Measurements from ENCODE around the gene FAM216B. TPM values are rescaled to one million over a fixed set of nuclear protein-coding genes. Genes with fewer than 3 reads are reported as not detected.

Gene FAM216B
- total and polyA plus RNA-seq, 10 of the 15 experiments (the other 5 are each of a cell fraction or from before 2014, with no cell fraction given) = not detected

DNA sequence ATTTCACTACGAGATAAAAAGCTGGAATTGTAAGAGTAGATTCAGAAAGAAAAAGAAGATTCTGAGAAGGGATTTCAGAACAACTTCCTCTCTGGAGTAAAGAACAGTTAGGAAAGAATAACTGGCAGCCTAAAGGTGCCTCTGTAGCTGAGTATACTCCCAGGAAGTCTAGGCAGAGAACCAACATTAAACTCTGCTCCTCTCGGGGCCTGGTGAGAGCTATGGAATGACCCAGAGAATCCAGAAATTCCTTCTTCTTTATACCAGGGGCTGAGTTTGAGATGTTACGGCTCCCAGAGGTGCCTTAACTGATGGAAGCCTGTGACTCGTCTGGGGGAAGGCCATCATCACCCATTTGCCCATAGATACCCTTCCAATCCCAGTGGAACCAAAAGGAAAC, 39.1 kb downstream of the FAM216B start:
- no TSS peak for BruUV-seq (replicated peaks)
- CTCF ChIA-PET = no interaction called here

More for the DNA sequence above, 39.1 kb downstream of the FAM216B start:
- Histone ChIP-seq H4K20me1 (ENCODE audit: control insufficient read depth, insufficient read depth) (no peaks in the 10 kb centered on the region), H3K36me3 (ENCODE audit: control insufficient read depth in 2 of 2, insufficient read depth in 2 of 2, low read length in 1 of 2) (no peaks in the 10 kb centered on the region), H3K4me2 (ENCODE audit: control insufficient read depth, insufficient read depth) (no peak overlapping the region), H3K79me2 (ENCODE audit: control insufficient read depth, insufficient read depth, low read length) (no peaks in the 10 kb centered on the region), H3K27me3 (replicated peaks in 1 of 2; ENCODE audit: control insufficient read depth in 2 of 2, insufficient read depth in 2 of 2, low read length in 1 of 2) (no peaks in the 10 kb centered on the region), H3K9me3 (replicated peaks; ENCODE audit: control insufficient read depth, insufficient read depth, low read length) (no peaks in the 10 kb centered on the region; the same call in 2 of the 3 replicates), H3K9ac (ENCODE audit: control insufficient read depth, insufficient read depth, low read length) (no peak overlapping the region), H3K4me3 (no peak overlapping the region), H3K27ac (ENCODE audit: control insufficient read depth, insufficient read depth) (no peak overlapping the region), H3K4me1 (ENCODE audit: control insufficient read depth, insufficient read depth, low read length) (no peaks in the 10 kb centered on the region), H2AFZ (ENCODE audit: control insufficient read depth, low read depth, low read length) (no peak overlapping the region)
- ChIA-PET POLR2A (no interaction called here), SMC1A (ENCODE audit: uncharacterized antibody, unreplicated experiment) (interaction anchor here (0.6 to 1.1 kb wide), 3 partner anchors 12 to 229 kb away, joined by 3 read pairs; no protein-coding TSS in a partner anchor), RAD21 (ENCODE audit: unreplicated experiment) (no interaction called here)
- in situ Hi-C loops (cut with MboI) (no loop called here), intact Hi-C loops (cut with micrococcal nuclease; ENCODE audit: unreplicated experiment) (no loop called here)
- 31% methylated on average over 4 of the region's 4 CpGs for WGBS (ENCODE audit: insufficient coverage, insufficient replicate concordance, low lambda C conversion rate, missing lambda C conversion rate)
- ATAC-seq (no peak), DNase-seq (ENCODE audit: low read depth, low spot score) (no peak), FAIRE-seq (no peak)
- TF ChIP-seq WRNIP1 (IDR thresholded peaks at IDR 0.05; ENCODE audit: borderline replicate concordance, low read depth, low read length) = no peak
- TF ChIP-seq GABPA (IDR thresholded peaks at IDR 0.05; ENCODE audit: low read depth) = no peak
- no peak for TF ChIP-seq TAF1 (IDR thresholded peaks at IDR 0.05; ENCODE audit: borderline replicate concordance, low read depth, low read length)
- TF ChIP-seq MYB (IDR thresholded peaks at IDR 0.05; ENCODE audit: borderline replicate concordance, low read depth, low read length) = no peak
- TF ChIP-seq, protein P1, sequence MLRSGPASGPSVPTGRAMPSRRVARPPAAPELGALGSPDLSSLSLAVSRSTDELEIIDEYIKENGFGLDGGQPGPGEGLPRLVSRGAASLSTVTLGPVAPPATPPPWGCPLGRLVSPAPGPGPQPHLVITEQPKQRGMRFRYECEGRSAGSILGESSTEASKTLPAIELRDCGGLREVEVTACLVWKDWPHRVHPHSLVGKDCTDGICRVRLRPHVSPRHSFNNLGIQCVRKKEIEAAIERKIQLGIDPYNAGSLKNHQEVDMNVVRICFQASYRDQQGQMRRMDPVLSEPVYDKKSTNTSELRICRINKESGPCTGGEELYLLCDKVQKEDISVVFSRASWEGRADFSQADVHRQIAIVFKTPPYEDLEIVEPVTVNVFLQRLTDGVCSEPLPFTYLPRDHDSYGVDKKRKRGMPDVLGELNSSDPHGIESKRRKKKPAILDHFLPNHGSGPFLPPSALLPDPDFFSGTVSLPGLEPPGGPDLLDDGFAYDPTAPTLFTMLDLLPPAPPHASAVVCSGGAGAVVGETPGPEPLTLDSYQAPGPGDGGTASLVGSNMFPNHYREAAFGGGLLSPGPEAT (IDR thresholded peaks at IDR 0.05; ENCODE audit: low read depth) = no peak
- no peak for TF ChIP-seq KLF5 (IDR thresholded peaks at IDR 0.05; ENCODE audit: partially characterized antibody)
- TF ChIP-seq, protein P2, sequence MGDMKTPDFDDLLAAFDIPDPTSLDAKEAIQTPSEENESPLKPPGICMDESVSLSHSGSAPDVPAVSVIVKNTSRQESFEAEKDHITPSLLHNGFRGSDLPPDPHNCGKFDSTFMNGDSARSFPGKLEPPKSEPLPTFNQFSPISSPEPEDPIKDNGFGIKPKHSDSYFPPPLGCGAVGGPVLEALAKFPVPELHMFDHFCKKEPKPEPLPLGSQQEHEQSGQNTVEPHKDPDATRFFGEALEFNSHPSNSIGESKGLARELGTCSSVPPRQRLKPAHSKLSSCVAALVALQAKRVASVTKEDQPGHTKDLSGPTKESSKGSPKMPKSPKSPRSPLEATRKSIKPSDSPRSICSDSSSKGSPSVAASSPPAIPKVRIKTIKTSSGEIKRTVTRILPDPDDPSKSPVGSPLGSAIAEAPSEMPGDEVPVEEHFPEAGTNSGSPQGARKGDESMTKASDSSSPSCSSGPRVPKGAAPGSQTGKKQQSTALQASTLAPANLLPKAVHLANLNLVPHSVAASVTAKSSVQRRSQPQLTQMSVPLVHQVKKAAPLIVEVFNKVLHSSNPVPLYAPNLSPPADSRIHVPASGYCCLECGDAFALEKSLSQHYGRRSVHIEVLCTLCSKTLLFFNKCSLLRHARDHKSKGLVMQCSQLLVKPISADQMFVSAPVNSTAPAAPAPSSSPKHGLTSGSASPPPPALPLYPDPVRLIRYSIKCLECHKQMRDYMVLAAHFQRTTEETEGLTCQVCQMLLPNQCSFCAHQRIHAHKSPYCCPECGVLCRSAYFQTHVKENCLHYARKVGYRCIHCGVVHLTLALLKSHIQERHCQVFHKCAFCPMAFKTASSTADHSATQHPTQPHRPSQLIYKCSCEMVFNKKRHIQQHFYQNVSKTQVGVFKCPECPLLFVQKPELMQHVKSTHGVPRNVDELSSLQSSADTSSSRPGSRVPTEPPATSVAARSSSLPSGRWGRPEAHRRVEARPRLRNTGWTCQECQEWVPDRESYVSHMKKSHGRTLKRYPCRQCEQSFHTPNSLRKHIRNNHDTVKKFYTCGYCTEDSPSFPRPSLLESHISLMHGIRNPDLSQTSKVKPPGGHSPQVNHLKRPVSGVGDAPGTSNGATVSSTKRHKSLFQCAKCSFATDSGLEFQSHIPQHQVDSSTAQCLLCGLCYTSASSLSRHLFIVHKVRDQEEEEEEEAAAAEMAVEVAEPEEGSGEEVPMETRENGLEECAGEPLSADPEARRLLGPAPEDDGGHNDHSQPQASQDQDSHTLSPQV (IDR thresholded peaks at IDR 0.05) = no peak
- no peak for TF ChIP-seq HCFC1 (IDR thresholded peaks at IDR 0.05; ENCODE audit: low read length)
- TF ChIP-seq FOXK2 (IDR thresholded peaks at IDR 0.05) = no peak
- TF ChIP-seq FOXM1 (IDR thresholded peaks at IDR 0.05; ENCODE audit: low read depth, low read length) = no peak
- TF ChIP-seq, protein P3, sequence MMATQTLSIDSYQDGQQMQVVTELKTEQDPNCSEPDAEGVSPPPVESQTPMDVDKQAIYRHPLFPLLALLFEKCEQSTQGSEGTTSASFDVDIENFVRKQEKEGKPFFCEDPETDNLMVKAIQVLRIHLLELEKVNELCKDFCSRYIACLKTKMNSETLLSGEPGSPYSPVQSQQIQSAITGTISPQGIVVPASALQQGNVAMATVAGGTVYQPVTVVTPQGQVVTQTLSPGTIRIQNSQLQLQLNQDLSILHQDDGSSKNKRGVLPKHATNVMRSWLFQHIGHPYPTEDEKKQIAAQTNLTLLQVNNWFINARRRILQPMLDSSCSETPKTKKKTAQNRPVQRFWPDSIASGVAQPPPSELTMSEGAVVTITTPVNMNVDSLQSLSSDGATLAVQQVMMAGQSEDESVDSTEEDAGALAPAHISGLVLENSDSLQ (IDR thresholded peaks at IDR 0.05) = no peak
- TF ChIP-seq EZH2 (IDR thresholded peaks at IDR 0.05; ENCODE audit: borderline replicate concordance, control insufficient read depth, low read depth, low read length) = no peak
- TF ChIP-seq, protein P4, sequence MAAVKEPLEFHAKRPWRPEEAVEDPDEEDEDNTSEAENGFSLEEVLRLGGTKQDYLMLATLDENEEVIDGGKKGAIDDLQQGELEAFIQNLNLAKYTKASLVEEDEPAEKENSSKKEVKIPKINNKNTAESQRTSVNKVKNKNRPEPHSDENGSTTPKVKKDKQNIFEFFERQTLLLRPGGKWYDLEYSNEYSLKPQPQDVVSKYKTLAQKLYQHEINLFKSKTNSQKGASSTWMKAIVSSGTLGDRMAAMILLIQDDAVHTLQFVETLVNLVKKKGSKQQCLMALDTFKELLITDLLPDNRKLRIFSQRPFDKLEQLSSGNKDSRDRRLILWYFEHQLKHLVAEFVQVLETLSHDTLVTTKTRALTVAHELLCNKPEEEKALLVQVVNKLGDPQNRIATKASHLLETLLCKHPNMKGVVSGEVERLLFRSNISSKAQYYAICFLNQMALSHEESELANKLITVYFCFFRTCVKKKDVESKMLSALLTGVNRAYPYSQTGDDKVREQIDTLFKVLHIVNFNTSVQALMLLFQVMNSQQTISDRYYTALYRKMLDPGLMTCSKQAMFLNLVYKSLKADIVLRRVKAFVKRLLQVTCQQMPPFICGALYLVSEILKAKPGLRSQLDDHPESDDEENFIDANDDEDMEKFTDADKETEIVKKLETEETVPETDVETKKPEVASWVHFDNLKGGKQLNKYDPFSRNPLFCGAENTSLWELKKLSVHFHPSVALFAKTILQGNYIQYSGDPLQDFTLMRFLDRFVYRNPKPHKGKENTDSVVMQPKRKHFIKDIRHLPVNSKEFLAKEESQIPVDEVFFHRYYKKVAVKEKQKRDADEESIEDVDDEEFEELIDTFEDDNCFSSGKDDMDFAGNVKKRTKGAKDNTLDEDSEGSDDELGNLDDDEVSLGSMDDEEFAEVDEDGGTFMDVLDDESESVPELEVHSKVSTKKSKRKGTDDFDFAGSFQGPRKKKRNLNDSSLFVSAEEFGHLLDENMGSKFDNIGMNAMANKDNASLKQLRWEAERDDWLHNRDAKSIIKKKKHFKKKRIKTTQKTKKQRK (IDR thresholded peaks at IDR 0.05; ENCODE audit: low read depth, low read length) = no peak
- no peak for TF ChIP-seq TARDBP (IDR thresholded peaks at IDR 0.05; ENCODE audit: borderline replicate concordance)
- TF ChIP-seq NRF1 (conservative IDR thresholded peaks at IDR 0.05; ENCODE audit: low read depth, low read length) = no peak

Data from GM12878 (cell line).